OCI-LY7 (cell line): ENCODE results near the gene GRM4. TPM values are rescaled to one million over a fixed set of nuclear protein-coding genes. Genes with fewer than 3 reads are reported as not detected.

Experiments used
- BruUV-seq: library from RNA; stranded (reverse); fragments of 400-500 nt; replicated peaks from 2 replicates; lab custom pipeline; 2021; lab: Mats Ljungman, UMichigan
- CTCF ChIA-PET: fragments of 300-600 bp; sonication (Branson Sonifier 250); formaldehyde crosslinking; loops from one replicate; lab custom pipeline; 2022; ENCODE audit warnings: antibody characterized with exemption; ENCODE audit not compliant: unreplicated experiment; lab: Charles Lee
- POLR2A ChIA-PET: fragments of 300-600 bp; sonication (Branson Sonifier 250); formaldehyde crosslinking; loops from one replicate; lab custom pipeline; 2022; ENCODE audit warnings: antibody characterized with exemption; lab: Charles Lee
- DNase-seq: peaks from one replicate; pipeline ENCODE4 v3.0.0-alpha.2; 2015; ENCODE audit warnings: low spot score
- H2AFZ ChIP-seq: fragments of 200-600 bp; sonication (generic), shearing (Covaris generic); 2 replicates; pipeline ENCODE4 v1.6.1; 2014; ENCODE audit warnings: mild to moderate bottlenecking, antibody characterized with exemption, low read length, moderate library complexity
- H3K27ac ChIP-seq: fragments of 200-600 bp; sonication (generic); 2 replicates; pipeline ENCODE4 v1.5.1; 2014; ENCODE audit warnings: mixed run types, low read depth, mild to moderate bottlenecking, moderate library complexity, low read length, inconsistent platforms; ENCODE audit not compliant: poor library complexity, severe bottlenecking
- H3K36me3 ChIP-seq: fragments of 200-600 bp; sonication (generic); 2 replicates; pipeline ENCODE4 v1.6.1; 2014; ENCODE audit warnings: mild to moderate bottlenecking, antibody characterized with exemption, low read length, moderate library complexity, mixed read lengths; ENCODE audit not compliant: insufficient read depth
- H3K4me1 ChIP-seq: fragments of 200-600 bp; sonication (generic); 2 replicates; pipeline ENCODE4 v1.5.1; 2014; ENCODE audit warnings: mild to moderate bottlenecking, low read length; ENCODE audit not compliant: insufficient read depth, poor library complexity, severe bottlenecking
- H3K4me2 ChIP-seq: fragments of 200-600 bp; sonication (generic); 2 replicates; pipeline ENCODE4 v1.6.1; 2014; ENCODE audit warnings: mild to moderate bottlenecking, low read length
- H3K4me3 ChIP-seq: fragments of 200-600 bp; sonication (generic); 2 replicates; pipeline ENCODE4 v1.5.1; 2014; ENCODE audit warnings: mild to moderate bottlenecking, low read depth, low read length; ENCODE audit not compliant: poor library complexity, severe bottlenecking
- H3K79me2 ChIP-seq: fragments of 200-600 bp; sonication (generic); 2 replicates; pipeline ENCODE4 v1.6.1; 2016; ENCODE audit warnings: low read depth, mild to moderate bottlenecking, low read length, moderate library complexity, mixed read lengths; ENCODE audit not compliant: insufficient read depth
- H3K9me2 ChIP-seq: fragments of 200-600 bp; sonication (generic); 2 replicates; pipeline ENCODE4 v1.6.1; 2016; ENCODE audit warnings: mild to moderate bottlenecking, low read length, mixed read lengths; ENCODE audit not compliant: insufficient read depth
- H3K9me3 ChIP-seq: fragments of 200-600 bp; sonication (generic); 2 replicates; pipeline ENCODE4 v1.6.1; 2014; ENCODE audit warnings: mild to moderate bottlenecking, mixed run types, low read length, mixed read lengths
- H4K20me1 ChIP-seq: fragments of 200-600 bp; sonication (generic); 2 replicates; pipeline ENCODE4 v1.6.1; 2014; ENCODE audit warnings: mild to moderate bottlenecking, antibody characterized with exemption, low read length, moderate library complexity, mixed read lengths; ENCODE audit not compliant: insufficient read depth
- EZH2phosphoT487 ChIP-seq: fragments of 200-600 bp; sonication (generic); IDR thresholded peaks from 2 replicates; pipeline ENCODE4 v1.6.1; 2018; ENCODE audit warnings: low read depth, borderline replicate concordance, mild to moderate bottlenecking, mixed run types, antibody characterized with exemption, low read length, moderate library complexity, mixed read lengths
- intact Hi-C: fragments of 100-400 bp; cut with micrococcal nuclease; formaldehyde crosslinking; loops from one replicate; pipeline ENCODE4 v1.10.0; 2022; ENCODE audit not compliant: unreplicated experiment
- total RNA-seq, 2 experiments: library from RNA; depleted of rRNA in 1 of 2; stranded (reverse); fragments of >200 nt in 1 of 2; shearing (Covaris generic) in 1 of 2; gene quantifications; 2 replicates each; pipeline ENCODE4 v1.2.3, GENCODE V29; 2014 to 2022
- TF ChIP-seq, protein P1 (sequence below): fragments of 200-600 bp; sonication (generic); conservative IDR thresholded peaks from 2 replicates; pipeline ENCODE4 v1.5.1; 2014; ENCODE audit warnings: mild to moderate bottlenecking, antibody characterized with exemption, low read length, moderate library complexity, mixed read lengths

Gene GRM4
- total RNA-seq, 2 experiments from 2014 or later, result 0.73 to 1.3 TPM

DNA sequence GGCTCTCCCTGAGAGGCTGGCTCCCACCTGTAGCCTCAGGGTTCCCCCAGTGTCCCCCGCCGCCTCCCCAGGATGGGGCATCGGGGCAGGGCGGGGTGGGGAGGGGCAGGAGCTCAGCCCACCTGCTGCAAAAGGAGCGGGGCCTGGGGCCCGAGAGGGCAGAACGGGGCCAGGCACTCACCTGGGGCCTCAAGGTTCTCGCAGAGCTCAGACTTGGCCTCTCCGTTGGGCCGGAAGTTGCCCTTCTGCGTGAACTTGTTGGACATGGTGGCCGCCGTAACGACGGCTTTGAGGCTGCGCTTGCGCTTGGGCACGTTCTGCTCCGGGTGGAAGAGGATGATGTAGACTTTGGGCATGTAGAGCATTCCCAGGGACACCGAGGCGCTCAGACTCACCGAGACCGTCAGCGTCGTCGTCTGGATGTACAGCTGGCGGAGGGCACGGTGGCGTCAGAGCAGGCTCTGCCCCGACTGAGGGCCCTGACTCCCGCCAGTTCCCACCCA, 117.9 kb downstream of the GRM4 start:
- Histone ChIP-seq H3K4me1 (peaks cover 30% of the 10 kb centered on the region), H2AFZ (no peak overlapping the region), H3K4me2 (no peak overlapping the region), H3K9me3 (no peaks in the 10 kb centered on the region), H4K20me1 (no peaks in the 10 kb centered on the region), H3K79me2 (no peaks in the 10 kb centered on the region), H3K27ac (no peak overlapping the region), H3K4me3 (no peak overlapping the region), H3K36me3 (no peaks in the 10 kb centered on the region), H3K9me2 (no peaks in the 10 kb centered on the region)
- no peak for DNase-seq
- BruUV-seq, result no TSS peak
- CTCF ChIA-PET, result interaction anchor here (0.5 kb wide), 1 partner anchor 43 kb away, joined by 3 read pairs; no protein-coding TSS in a partner anchor
- POLR2A ChIA-PET, result no interaction called here
- intact Hi-C loops, result loop anchor here (1.0 kb wide), 1 partner anchor 260 kb away; no protein-coding TSS in a partner anchor
- no peak for TF ChIP-seq EZH2phosphoT487
- TF ChIP-seq, protein P1, sequence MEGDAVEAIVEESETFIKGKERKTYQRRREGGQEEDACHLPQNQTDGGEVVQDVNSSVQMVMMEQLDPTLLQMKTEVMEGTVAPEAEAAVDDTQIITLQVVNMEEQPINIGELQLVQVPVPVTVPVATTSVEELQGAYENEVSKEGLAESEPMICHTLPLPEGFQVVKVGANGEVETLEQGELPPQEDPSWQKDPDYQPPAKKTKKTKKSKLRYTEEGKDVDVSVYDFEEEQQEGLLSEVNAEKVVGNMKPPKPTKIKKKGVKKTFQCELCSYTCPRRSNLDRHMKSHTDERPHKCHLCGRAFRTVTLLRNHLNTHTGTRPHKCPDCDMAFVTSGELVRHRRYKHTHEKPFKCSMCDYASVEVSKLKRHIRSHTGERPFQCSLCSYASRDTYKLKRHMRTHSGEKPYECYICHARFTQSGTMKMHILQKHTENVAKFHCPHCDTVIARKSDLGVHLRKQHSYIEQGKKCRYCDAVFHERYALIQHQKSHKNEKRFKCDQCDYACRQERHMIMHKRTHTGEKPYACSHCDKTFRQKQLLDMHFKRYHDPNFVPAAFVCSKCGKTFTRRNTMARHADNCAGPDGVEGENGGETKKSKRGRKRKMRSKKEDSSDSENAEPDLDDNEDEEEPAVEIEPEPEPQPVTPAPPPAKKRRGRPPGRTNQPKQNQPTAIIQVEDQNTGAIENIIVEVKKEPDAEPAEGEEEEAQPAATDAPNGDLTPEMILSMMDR, result no peak; the same call in 1 of the 2 replicates

DNA sequence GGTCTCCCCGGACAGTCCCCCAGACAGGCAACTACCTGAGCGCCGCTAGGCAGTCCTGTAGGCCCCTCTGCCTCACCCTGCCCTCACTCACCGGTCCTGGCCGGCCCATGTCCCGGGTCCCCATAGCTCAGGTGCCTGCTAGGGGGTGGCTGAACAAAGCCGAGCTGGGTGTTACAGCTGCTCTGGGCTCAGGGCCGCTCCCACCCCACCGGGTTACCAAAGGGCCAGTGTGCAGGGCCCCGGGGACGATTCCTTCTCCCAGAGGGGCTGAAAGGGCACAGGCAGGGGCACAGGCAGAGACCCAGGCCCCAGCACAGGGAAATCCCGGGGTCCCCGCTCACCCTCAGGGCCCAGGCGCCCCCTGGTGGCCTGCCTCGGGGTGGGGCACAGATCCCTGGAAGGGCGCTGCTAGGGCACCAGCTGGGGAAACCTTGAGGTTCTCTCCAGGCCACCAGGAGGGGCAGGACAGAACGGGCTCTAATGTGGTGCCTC, 118.4 kb downstream of the GRM4 start:
- Histone ChIP-seq H2AFZ (no peak overlapping the region), H3K27ac (no peak overlapping the region), H3K4me3 (no peak overlapping the region), H4K20me1 (no peaks in the 10 kb centered on the region), H3K4me2 (no peak overlapping the region), H3K9me2 (no peaks in the 10 kb centered on the region), H3K9me3 (no peaks in the 10 kb centered on the region), H3K4me1 (peaks cover 25% of the 10 kb centered on the region), H3K36me3 (no peaks in the 10 kb centered on the region), H3K79me2 (no peaks in the 10 kb centered on the region)
- no peak for TF ChIP-seq EZH2phosphoT487
- TF ChIP-seq, protein P1, result peak; percentile 80
- POLR2A ChIA-PET, result no interaction called here
- peak; percentile 60 for DNase-seq
- BruUV-seq, result no TSS peak
- intact Hi-C loops, result loop anchor here (1.0 kb wide), 1 partner anchor 259 kb away; no protein-coding TSS in a partner anchor
- CTCF ChIA-PET, result interaction anchor here (0.5 kb wide), 1 partner anchor 43 kb away, joined by 3 read pairs; no protein-coding TSS in a partner anchor

- no peaks in the 10 kb centered on the region for H3K9me3 ChIP-seq
- H2AFZ ChIP-seq, result no peak overlapping the region
- TF ChIP-seq, protein P1, result no peak
- TF ChIP-seq EZH2phosphoT487, result no peak
- H3K27ac ChIP-seq, result no peak overlapping the region
- H3K79me2 ChIP-seq, result no peaks in the 10 kb centered on the region
- BruUV-seq, result no TSS peak
- no peak for DNase-seq
- no peak overlapping the region for H3K4me3 ChIP-seq
- ChIA-PET CTCF (no interaction called here), POLR2A (no interaction called here)
- H3K9me2 ChIP-seq, result no peaks in the 10 kb centered on the region
- H3K4me2 ChIP-seq, result no peak overlapping the region
- H3K36me3 ChIP-seq, result no peaks in the 10 kb centered on the region
- H4K20me1 ChIP-seq, result no peaks in the 10 kb centered on the region
- H3K4me1 ChIP-seq, result peaks cover 9% of the 10 kb centered on the region
- intact Hi-C loops, result no loop called here
Observed at GRCh38 chr6:34025861-34026260, 120.0 kb downstream of the GRM4 start.
